ENCODE data around the gene SLC35F2. TPM values are rescaled to one million over a fixed set of nuclear protein-coding genes. Genes with fewer than 3 reads are reported as not detected.
"Not testable (repeated sequence)": the region's sequence is repeated elsewhere in the genome, so short reads cannot be mapped to it uniquely, and the experiment has no call there.

SLC35F2 gene, protein sequence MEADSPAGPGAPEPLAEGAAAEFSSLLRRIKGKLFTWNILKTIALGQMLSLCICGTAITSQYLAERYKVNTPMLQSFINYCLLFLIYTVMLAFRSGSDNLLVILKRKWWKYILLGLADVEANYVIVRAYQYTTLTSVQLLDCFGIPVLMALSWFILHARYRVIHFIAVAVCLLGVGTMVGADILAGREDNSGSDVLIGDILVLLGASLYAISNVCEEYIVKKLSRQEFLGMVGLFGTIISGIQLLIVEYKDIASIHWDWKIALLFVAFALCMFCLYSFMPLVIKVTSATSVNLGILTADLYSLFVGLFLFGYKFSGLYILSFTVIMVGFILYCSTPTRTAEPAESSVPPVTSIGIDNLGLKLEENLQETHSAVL
- 11.2 and 13.8 TPM in 2 replicates for total RNA-seq (2014; rRNA removed; shearing (Covaris generic))

DNA sequence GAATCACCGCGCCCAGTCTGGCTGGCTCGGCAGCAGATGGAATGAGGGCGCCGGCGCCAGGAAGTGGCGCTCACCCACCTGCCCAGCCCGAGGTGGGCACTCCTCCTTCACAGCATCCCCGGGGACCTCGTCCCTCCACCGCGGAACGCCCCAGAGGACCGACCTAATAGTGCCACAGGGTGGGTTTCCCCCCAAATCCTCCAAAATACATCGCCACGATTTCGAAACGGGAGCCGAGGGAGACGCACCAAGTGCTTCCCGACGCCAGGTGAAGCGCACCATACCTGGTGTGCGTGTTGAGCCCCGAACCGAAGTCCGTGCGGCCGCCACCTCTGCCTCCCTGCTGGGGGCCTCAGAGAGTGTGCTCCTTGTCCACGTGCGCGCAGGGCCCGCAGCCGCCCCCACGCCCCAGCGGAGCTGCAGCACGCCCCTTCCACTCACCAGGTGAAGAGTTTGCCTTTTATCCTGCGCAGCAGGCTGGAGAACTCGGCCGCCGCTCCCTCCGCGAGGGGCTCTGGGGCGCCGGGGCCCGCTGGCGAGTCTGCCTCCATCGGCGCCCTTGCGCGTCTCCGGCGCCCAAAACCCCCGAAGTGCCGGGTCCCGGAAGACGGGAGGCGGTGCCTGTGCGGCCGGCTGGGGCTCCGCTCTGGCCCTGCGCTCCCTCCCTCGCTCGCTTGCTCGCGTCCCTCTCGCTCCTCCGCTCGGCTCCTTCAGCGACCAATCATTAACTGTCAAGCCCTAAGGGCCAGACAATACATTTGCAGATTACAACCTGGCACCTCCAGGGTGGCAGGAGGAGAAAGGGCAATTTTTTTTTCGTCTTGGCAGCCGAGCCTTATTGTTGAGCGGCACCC, at the start of gene SLC35F2:
Gene SLC35F2, minus strand, starts transcription at position 571 of the 854 bp plus-strand sequence. Its CDS starts 20 bp downstream, at position 551.
- no peak for DNase-seq (ENCODE audit: low spot score)

GRCh38 chr11:107908211-107908610, 49.6 kb upstream of the SLC35F2 start:
- no peak for DNase-seq (ENCODE audit: low spot score)

DNA sequence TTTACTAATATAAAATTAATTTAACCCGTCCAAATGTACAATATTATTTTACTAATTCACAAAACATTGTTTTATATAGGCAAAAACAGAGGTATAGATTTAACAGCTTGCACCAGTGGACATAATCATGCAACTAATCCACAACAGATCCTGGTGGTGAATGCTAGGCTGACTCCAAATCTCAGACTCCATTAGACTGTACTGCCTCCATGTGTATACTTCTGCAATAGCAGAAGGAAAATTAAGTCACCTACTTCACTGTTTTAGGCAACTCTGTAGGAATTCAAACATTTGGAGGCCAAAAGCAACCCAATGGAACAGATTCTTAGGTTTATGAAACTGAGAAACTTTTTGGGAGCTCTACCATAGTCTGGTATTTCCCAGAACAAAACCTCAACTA, 39.7 kb upstream of the SLC35F2 start:
- DNase-seq (ENCODE audit: low spot score): peak; percentile 1

GRCh38 chr11:107882095-107882820, 23.7 kb upstream of the SLC35F2 start:
- no peak for DNase-seq (ENCODE audit: low spot score)

- DNase-seq (ENCODE audit: low spot score): not testable (repeated sequence)
Observed at GRCh38 chr11:107881471-107881870, 22.9 kb upstream of the SLC35F2 start.

DNA sequence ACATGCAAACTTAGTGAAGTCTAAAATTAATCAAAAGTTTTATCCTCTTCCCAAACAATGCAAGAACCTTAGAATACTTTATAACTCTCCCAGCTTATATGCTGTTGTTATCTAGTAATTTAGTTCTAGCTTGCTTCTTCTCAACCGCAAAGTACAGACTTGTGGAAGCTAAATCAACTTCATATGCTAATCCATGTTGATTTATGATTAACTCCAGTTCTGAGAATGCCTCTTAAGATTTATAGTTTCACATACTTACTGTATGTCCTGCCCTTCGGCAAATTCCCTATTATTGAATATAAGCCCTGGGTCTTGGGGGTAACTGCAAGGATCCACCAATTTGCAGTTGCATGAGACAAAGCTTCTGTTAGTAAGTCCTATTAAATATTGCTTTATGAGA, 17.6 kb upstream of the SLC35F2 start:
- no peak for DNase-seq (ENCODE audit: low spot score)

DNA sequence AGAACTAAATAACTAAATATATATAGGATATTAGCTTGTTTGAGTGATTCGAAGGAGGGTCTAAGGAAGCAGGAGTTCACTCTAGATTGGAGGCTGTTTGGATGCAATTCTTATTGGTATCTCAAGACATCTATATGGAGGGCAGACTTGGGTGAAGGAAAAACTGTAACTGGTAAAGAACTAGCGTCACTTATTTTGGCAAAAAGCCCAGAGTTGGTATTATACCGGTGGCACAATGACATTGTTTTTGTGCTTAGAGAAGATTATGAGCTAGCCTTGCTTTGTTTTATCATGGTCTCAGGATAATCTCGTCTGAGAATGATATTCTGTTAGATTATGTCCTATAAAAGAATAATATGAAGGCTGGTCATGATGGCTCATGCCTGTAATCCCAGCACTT, 6.0 kb upstream of the SLC35F2 start:
- no peak for DNase-seq (ENCODE audit: low spot score)

DNA sequence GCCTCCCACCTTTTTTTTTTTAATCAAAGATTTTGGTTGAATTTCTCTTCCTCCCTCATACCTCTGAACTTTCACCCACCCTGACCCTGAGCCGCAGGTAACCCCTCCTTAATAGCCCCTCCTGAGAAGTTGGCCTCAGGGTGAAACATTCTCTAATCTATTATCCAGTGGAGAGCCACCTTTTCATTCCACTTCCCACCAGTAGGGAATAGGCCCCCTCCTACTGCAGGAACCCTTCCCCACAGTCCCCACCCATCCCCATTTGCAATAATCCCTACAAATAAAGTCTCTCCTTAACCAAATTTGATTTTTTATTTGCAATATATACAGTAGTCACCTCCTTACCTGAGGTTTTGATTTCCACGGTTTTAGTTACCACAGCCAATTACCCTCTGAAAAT, 2.1 kb upstream of the SLC35F2 start:
- DNase-seq (ENCODE audit: low spot score): no peak

DNA sequence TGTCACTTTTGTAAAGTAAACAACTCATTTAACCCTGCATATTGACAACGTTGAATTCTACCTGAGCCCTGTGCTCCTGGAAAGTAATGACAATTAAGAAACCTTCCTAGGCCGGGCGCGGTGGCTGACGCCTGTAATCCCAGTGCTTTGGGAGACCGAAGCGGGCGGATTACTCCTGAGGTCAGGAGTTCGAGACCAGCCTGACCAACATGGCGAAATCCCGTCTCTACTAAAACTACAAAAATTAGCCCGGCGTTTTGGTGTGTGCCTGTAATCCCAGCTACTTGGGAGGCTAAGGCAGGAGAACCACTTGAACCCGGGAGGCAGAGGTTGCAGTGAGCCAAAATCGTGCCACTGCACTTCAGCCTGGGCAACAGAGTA, 1.6 kb upstream of the SLC35F2 start:
- not testable (repeated sequence) for DNase-seq (ENCODE audit: low spot score)

DNA sequence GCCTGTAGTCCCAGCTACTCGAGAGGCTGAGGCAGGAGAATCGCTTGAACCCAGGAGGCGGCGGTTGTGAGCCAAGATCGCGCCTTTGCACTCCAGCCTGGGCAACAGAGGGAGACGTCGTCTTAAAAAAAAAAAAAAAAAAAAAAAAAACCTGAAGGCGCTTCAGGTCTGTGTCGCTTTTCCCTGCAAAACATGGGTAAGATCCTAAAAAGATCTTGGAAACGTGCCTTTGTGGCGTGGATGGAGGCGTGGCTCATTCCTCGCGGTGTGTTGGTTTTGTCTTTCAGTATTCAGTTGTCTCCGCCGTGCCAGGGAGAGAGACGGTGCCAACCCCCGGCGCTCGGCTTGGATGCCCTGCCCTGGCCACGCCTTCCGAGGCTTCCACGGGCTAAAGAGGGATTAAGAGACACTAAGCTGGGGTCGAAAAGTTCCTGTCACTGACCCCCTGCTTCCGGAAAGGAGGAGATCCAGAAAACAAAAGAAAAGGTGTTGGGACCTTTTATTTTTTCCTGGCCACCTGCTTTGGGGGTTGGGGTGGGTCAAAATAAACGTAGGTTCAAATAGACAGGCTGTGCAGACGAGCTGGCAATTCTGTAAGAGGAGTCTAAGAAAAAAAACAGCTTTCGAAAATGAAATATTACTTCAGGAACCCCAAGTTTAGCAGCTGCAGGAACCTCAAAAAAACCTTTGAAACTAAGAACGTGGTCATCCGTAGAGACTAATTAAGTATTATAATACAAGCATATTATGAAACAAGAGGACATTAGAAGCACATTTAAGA, 1.1 kb upstream of the SLC35F2 start:
- peak; percentile 16 for DNase-seq (ENCODE audit: low spot score)

DNA sequence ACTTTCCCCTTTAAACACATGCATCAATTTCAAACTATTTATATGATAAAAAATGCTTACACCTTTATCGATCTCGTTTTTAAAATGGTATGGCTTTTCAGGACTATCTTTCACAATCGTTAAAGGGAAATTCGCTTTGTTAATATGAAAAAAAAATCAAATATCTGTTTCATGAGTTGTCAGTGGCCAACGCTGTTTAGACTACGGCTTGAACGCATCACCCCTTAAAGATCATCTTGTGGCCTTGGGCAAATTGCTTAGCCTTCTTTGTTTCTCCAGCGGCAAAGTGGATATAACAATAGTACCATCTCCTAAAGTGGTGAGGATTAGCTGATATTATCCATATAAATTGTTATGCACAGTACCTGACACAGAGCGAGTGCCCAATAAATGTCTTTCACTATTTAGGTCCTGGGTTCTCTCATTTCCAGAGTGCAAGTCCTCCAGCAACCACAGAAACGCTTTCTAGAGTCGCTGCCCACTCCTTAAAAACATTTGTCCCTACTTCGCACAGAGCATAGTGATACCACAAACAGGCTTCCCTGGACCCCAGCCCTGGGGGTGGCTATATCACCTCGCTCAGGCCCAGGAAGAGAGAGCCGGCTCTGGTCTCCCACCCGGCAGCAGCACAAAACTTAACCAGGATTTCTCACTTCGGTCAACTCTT, 904 bp downstream of the SLC35F2 start:
- no peak for DNase-seq (ENCODE audit: low spot score)

- DNase-seq (ENCODE audit: low spot score): peak; percentile 27
Observed at GRCh38 chr11:107856981-107857517, 1.5 kb downstream of the SLC35F2 start.

DNA sequence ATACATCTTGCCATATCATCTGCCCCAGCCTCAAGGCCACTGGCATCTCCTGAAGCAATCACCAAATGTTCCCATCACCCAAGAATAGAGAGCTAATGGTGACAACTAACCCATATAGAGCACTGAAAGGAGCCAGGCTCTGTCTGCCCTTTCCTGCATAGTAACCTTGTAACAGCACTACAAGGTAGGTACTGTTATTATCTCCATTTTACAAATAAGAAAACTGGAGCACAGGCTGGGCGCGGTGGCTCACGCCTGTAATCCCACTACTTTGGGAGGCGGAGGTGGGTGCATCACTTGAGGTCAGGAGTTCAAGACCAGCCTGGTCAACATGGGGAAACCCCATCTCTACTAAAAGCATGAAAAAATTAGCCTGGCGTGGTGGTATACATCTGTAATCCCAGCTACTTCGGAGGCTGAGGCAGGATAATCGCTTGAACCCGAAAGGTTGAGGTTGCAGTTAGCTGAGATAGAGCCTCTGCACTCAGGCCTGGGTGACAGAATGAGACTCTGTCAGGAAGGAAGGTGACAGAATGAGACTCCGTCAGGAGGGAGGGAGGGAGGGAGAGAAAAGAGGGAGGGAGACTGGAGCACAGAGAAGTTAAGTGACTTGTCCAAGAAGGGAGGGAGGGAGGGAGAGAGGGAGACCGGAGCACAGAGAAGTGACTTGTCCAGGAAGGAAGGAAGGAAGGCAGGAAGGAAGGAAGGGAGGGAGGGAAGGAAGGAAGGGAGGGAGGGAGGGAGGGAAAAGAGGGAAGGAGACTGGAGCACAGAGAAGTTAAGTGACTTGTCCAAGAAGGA, 2.2 kb downstream of the SLC35F2 start:
- DNase-seq (ENCODE audit: low spot score): no peak

- no peak for DNase-seq (ENCODE audit: low spot score)
Observed at GRCh38 chr11:107853070-107853469, 5.5 kb downstream of the SLC35F2 start.

DNA sequence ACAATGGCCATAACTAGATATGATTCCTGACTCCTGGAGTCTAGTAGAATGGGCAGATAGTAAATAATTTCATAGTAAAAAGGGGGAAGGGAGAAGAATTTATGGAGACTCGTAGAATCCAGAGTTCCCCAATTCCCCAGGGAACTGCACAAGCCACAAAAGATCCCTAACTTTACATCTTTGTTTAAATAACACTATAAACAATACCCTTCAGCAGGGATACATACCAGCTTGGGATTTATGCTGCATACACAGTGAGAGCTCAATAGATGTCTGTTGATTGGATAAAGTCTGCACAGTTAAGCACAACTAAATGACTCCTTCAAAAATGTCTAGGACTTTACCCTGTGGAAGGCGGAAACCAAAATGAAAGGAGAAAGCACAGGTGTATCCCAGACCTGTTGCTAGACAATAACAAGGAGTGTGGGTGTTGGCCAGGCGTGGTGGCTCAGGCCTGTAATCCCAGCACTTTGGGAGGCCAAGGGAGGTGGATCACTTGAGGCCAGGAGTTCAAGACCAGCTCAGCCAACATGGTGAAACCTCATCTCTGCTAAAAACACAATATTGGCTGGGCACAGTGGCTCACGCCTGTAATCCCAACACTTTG, 6.8 kb downstream of the SLC35F2 start:
- no peak for DNase-seq (ENCODE audit: low spot score)

DNA sequence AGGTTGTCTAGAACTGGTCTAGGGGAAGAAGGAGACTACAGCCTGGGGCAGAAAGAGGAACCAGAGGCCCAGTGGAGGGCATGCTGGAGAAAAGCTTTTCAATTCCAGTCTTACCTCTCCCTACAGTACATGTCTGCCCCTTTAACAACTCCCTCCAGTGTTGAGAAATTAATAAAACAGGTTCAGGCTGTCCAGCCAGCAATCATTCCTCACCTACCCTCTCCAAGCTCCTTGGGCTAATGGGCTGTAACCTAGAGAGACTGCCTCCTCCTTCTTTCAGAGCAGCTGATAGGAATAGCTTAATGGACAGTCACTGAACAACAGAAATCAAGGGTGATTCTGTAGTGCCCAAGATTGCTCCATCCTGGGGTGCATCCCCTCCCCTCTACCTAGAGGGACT, 8.8 kb downstream of the SLC35F2 start:
- no peak for DNase-seq (ENCODE audit: low spot score)

- no peak for DNase-seq (ENCODE audit: low spot score)
Observed at GRCh38 chr11:107848345-107848744, 10.2 kb downstream of the SLC35F2 start.

GRCh38 chr11:107847184-107847583, 11.4 kb downstream of the SLC35F2 start:
- DNase-seq (ENCODE audit: low spot score): no peak

DNA sequence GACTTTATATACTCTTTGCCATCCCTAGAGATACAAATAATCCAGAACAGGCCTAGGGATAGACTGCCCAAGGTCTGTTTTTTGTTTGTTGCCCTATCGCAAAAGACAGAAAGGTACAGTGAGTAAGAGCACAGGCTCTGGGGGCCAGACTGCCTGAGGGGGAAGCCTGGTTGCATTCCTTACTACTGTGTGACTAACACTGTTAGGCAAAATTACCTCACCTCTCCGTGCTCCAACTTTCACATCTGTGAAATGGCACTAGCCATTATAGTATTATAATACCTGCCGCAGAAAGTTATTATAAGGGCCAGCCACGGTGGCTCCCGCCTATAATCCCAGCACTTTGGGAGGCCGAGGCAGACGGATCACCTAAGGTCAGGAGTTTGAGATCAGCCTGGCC, 14.5 kb downstream of the SLC35F2 start:
- peak; percentile 23 for DNase-seq (ENCODE audit: low spot score)
